Measurements from ENCODE around the gene PPP3CA.

GRCh38 chr4:101158134-101158482 lies 189.2 kb downstream of the PPP3CA start:
- TF ChIP-seq, protein P1, sequence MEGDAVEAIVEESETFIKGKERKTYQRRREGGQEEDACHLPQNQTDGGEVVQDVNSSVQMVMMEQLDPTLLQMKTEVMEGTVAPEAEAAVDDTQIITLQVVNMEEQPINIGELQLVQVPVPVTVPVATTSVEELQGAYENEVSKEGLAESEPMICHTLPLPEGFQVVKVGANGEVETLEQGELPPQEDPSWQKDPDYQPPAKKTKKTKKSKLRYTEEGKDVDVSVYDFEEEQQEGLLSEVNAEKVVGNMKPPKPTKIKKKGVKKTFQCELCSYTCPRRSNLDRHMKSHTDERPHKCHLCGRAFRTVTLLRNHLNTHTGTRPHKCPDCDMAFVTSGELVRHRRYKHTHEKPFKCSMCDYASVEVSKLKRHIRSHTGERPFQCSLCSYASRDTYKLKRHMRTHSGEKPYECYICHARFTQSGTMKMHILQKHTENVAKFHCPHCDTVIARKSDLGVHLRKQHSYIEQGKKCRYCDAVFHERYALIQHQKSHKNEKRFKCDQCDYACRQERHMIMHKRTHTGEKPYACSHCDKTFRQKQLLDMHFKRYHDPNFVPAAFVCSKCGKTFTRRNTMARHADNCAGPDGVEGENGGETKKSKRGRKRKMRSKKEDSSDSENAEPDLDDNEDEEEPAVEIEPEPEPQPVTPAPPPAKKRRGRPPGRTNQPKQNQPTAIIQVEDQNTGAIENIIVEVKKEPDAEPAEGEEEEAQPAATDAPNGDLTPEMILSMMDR (IDR thresholded peaks at IDR 0.05): no peak
- TF ChIP-seq POLR2A (IDR thresholded peaks at IDR 0.05): no peak
